CD4-positive, alpha-beta T cell treated with Interleukin-21 for 1 hour (primary cell): ENCODE measurements around the gene SNX8.
"Not testable (repeated sequence)": the region's sequence is repeated elsewhere in the genome, so short reads cannot be mapped to it uniquely, and the experiment has no call there.

Experiments used
- DNase-seq: peaks from one replicate; pipeline ENCODE4 v3.0.0-alpha.2; 2020

The SNX8 gene

DNA sequence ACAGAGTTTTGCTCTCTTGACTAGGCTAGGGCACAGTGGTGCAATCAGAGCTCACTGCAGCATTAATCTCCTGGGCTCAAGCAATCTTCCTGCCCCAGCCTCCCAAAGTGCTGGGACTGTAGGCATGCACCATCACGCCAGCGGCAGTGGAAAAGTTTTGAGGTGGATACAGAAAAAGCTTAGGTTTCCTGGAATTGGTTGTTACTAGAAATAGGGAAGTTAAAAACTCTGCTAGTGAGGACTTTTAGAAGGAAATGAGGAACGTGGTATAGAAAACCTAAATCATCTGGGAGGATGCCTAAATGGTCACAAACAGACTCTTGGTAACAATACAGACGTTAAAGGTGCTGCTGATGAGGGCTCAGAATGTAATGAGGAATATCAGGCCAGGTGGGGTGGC, 10.9 kb upstream of the SNX8 start:
- no peak for DNase-seq

DNA sequence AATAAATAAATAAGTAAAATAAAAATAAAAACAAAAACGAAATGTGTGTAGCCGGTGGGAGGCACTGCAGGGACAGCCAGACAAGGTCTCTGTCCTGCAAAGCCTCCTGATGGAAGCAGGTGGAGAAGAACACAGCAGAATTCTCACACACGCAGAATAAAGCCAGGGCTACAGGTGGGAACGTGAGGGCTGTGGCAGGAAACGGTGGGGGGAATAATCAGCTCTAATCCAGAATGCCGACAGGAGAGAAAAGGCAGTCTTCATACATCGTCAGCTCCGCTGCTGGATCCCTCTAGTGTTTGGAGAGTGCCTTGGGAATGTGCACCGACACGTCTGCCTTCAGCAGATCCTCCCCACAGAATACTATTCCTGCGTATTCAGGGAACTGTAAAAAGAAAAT, 6.8 kb upstream of the SNX8 start:
- no peak for DNase-seq

DNA sequence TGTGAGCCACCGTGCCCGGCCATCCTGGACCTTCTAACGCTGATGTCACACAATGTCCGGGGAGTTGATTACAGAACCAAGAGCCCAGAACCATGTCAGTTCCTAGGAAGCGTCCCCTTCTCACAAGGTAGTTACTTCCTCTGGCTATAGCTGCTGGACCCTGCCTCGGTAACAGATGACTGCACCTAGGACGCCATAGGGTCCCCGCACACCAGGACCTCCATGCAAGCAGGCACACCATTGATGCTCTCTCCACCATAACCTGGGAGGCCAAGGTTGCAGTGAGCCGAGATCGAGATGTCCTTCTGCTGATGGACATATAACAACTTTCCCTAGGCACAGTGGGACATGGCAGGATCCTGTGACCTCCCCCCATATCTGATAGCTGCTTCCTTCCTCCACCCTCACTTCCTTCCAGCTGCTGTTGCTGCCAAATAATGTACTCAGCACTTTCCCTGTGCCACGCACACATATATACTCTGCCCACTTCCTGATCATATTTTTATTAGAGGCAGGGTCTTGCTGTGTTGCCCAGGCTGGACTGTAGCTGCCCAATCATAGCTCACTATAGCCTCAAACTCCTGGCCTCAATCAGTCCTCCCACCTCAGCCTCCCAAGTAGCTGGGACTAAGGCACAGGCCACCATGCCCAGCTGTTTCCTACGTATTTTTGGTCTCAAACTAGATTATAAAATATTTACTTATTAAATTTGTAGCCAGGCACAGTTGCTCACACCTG, 3.5 kb upstream of the SNX8 start:
- no peak for DNase-seq

DNA sequence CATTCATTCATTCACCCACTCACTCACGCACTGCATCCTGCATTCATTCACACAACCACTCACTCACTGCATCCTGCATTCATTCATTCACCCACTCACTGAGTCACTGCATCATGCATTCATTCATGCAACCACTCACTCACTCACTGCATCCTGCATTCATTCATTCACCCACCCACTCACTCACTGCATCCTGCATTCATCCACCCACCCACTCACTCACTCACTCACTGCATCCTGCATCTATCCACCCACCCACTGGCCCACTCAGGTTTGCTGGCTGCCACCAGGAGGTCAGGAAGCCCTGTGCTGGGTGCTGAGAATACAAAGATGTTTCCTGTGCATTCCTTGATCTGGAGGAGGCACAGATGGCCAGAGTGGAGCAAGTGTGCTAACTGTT, 2.3 kb upstream of the SNX8 start:
- no peak for DNase-seq

DNA sequence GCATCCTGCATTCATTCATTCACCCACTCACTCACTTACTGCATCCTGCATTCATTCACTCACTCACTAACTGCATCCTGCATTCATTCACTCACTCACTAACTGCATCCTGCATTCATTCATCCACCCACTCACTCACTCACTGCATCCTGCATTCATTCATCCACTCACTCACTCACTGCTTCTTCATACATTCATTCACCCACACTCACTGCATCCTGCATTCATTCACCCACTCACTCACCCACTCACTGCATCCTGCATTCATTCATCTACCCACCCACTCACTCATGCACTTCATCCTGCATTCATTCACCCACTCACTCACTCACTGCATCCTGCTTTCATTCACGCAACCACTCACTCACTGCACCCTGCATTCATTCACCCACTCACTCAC, 1.5 kb upstream of the SNX8 start:
- DNase-seq = no peak

DNA sequence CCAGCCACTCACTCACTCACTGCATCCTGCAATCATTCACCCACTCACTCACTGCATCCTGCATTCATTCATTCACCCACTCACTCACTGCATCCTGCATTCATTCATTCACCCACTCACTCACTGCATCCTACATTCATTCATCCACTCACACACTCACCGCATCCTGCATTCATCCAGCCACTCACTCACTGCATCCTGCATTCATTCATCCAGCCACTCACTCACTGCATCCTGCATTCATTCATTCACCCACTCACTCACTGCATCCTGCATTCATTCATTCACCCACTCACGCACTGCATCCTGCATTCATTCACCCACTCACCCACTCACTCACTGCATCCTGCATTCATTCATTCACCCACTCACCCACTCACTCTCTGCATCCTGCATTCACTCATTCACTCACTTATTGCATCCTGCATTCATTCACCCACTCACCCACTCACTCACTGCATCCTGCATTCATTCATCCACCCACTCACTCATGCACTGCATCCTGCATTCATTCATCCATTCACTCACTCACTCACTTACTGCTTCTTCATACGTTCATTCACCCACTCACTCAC, 802 bp upstream of the SNX8 start:
- DNase-seq = not testable (repeated sequence)

DNA sequence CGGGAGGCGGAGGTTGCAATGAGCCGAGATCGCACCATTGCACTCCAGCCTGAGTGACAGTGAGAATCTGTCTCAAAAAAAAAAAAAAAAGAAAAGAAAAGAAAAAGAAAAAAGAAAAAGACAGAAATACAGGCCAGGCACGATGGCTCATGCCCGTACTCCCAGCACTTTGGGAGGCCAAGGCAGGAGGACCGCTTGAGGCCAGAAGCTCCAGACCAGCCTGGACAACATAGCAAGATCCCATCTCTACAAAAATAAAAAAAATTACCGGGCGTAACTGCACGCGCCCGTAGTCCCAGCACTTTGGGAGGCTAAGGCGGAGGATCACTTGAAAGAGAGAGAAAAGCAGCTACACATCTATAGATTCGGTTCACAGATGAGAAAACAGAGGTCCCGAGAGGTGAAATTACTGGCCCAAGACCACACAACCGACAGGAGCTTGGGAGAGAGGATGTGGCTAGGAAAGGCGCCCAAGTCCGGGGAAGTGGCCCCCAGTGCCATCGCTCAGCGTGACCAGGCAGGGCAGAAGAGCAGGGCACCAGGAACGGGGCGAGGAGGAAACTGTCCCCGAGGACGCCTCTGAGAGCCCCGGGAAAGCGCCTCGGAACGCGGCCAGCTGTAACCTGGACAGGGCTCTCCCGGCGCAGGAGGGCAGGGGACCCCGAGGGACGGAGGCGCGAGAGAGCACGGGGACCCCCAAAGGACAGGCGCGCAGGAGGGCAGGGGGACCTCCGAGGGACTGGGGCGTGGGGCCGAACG, 612 bp downstream of the SNX8 start:
- no peak for DNase-seq

DNA sequence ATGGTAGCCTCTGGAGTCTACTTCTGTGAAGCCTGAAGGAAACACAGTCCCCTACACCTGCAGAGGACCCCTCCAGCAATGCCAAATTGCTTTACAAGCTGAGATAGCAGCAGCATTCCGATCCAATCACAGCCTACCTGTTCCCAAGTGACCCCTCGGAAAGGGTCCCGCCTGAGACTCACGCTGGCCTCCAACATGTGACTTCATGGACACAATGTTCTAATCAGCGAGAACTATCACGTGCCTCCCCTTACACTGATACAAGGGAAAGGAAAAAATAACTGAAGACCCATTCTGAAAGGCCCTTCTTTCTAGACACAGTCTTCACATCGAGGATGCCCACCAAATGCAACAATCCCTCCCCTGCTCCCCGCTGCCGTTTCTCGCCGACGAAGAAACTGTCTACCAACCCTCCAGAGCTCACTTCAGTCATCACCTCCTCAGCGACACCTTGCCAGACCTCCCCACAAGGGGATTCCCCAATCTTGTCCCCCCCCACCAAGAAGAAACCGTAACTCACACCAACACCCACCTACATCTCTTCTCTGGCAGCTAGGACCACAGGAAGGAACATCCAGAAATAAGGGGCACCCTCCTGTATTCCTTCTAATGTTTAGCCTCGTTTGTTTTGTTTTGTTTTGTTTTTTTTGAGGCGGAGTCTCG, 1.8 kb downstream of the SNX8 start:
- DNase-seq = no peak

DNA sequence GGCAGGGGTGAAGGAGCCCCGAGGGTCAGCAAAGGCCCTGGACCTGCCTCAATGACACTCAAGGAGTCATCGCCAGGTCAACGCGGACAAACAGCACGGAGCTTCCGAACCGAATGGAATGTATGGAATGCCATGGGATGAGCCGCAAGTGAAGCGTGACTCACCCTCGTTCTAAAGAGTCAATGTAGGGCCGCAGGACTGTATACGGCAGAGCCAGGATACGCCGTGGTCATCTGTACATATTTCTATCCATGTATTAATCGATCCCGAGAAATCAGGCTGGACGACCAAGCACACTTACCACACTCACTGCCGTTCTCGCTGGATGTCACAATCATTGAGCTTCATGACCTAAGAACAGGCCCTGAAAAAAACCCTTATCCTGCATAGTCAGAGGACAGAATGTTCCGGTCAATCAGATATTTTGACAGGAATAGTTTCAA, 4.3 kb downstream of the SNX8 start:
- DNase-seq = no peak

DNA sequence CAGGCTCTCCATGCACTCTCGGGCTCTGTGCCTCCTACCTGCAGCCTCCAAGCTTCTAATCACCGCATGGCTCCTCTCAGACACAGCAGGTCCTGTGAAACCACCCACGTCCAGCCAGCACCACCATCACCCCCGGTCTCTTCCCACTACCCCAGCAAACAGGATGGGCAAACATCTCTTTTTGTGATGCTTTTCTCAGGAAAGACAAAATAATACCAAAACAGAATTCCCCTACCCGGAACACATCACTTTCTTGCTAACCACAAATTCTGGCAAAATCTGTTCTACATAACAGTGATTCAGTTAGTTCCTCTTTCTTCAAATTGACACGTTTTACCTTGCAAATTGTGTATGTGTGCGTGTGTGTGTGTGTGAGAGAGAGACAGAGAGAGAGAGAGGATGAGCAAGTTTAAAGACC, 6.5 kb downstream of the SNX8 start:
- DNase-seq = no peak

DNA sequence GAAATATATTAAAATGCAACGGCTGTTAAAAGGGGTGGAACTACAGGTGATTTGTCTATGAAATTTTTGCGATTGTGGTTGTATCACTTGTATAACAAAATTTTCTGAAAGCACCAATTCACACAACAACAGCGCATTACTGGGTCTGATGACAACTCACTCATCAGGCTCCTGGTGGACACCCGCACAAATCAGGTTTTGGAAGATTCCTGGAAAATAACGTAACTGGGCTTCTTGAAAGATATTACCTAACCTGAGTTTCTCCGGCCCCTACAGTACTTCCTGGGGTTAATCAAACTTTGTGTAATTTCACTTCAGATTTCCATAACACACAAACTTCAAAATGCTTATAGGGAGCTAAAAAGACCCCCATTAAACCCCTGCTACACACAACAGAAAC, 7.6 kb downstream of the SNX8 start:
- DNase-seq = no peak

DNA sequence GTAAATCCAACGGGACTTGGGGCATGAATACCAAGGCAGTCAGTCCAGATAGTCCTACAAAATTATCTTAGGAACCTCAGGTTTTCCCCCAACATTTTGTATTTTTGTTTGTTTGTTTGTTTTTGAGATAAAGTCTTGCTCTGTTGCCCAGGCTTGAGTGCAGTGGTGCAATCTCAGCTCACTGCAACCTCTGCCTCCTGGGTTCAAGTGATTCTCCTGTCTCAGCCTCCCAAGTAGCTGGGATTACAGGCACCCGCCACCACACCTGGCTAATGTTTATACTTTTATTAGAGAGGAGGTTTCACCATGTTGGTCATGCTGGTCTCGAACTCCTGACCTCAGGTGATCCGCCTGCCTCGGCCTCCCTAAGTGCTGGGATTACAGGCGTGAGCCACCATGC, 9.0 kb downstream of the SNX8 start:
- DNase-seq = not testable (repeated sequence)

DNA sequence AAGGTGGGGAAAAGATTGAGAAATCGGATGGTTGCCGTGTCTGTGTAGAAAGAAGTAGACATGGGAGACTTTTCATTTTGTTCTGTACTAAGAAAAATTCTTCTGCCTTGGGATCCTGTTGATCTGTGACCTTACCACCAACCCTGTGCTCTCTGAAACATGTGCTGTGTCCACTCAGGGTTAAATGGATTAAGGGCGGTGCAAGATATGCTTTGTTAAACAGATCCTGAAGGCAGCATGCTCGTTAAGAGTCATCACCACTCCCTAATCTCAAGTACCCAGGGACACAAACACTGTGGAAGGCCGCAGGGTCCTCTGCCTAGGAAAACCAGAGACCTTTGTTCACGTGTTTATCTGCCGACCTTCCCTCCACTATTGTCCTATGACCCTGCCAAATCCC, 10.7 kb downstream of the SNX8 start:
- DNase-seq = not testable (repeated sequence)

DNA sequence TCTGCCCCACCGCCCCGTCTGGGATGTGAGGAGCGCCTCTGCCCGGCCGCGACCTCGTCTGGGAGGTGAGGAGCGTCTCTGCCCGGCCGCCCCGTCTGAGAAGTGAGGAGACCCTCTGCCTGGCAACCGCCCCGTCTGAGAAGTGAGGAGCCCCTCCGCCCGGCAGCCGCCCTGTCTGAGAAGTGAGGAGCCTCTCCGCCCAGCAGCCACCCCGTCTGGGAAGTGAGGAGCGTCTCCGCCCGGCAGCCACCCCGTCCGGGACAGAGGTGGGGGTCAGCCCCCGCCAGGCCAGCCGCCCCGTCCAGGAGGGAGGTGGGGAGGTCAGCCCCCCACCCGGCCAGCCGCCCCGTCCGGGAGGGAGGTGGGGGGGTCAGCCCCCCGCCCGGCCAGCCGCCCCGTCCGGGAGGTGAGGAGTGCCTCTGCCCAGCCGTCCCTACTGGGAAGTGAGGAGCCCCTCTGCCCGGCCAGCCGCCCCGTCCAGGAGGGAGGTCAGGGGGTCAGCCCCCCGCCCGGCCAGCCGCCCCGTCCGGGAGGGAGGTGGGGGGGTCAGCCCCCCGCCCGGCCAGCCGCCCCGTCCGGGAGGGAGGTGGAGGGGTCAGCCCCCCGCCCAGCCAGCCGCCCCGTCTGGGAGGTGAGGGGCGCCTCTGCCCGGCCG, 11.4 kb downstream of the SNX8 start:
- not testable (repeated sequence) for DNase-seq

DNA sequence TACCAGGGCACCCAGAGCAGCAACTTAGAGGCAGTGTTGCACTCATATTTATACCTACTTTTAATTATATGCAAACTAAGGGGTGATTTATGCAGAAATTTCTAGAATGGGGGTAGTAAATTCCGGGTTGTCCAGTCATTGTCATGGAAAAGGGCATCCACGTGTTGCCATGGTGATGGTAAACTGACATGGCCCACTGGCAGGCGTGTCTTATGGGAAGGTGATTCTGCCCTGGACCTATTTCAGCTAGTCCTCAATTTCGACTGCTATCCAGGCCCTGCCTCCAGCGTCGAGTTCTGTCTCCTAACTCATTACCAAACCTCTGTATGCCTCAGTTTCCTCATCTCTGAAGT, 12.8 kb downstream of the SNX8 start:
- DNase-seq = no peak

DNA sequence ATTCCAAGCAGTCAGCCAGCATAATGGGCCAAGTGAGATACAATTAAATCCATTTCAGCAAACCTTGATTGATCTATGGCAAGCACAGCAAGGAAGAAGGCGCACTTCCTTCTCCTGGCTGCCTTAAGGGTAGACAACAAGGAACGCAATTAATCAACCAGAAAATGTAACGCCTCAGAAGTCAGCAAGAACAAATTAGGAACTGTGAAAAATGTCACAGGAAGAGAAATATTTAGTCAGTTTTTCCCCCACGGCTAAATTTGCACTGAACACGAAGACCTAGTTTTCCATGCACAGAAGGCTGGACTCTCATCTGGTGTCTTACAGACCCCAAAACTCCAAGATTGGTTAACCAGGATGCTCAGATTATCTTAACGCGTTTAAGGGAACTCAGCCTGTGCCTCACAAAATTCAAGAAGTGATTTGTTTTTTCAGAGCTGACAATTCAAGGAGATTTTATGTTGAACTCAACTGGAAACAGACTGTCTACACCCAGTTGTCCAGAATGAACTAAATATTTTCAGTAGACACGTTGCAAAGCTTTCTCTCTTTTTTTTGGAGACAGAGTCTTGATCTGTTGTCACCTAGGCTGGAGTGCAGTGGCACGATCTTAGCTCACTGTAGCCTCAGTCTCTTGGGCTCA, 14.2 kb downstream of the SNX8 start:
- no peak for DNase-seq

DNA sequence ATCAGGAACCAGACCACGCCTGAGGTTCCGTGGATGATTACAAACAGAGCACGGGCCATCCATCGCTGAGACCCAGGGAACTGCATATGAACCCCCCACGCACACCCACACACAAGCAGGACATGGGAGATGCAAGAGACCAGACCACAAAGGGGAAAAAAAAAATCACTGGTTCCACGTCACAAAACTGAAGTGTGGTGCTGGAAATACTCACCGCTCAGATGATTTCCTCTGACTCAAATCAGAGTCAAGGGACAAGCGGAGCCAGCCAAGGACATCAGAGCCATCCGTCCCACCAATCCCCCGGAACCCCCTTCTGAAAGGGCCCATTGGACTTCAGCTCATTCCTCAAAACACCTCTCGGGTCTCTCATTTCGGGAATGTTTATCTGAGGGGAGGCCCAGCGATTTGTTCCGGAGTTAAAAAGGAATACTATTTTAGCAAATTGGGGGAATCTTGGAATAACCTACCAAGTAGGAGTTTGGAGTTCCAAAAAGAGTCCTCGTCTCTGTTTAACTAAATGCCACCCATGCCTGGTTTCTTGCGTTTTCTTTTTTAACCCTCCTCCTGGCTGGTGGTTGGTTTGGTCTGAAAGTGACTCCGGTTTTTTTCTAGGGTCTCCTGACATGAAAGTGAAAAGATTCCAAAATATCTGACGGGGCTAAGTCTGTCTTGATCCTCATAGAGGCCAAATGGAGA, 15.0 kb downstream of the SNX8 start:
- DNase-seq = no peak

DNA sequence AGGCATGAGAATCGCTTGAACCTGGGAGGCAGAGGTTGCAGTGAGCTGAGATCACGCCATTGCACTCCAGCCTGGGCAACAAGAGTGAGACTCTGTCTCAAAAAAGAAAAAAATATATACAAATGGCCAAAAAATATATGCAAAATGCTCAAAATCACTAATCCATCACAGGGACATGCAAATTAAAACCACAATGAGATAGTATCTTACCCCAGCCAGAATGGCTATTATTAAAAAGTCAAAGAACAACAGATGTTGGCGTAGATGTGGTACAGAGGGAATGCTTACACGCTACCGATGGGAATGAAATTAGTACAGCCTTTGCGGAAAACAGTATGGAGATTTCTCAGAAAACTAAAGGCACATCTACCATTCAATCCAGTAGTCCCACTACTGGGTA, 17.4 kb downstream of the SNX8 start:
- no peak for DNase-seq

DNA sequence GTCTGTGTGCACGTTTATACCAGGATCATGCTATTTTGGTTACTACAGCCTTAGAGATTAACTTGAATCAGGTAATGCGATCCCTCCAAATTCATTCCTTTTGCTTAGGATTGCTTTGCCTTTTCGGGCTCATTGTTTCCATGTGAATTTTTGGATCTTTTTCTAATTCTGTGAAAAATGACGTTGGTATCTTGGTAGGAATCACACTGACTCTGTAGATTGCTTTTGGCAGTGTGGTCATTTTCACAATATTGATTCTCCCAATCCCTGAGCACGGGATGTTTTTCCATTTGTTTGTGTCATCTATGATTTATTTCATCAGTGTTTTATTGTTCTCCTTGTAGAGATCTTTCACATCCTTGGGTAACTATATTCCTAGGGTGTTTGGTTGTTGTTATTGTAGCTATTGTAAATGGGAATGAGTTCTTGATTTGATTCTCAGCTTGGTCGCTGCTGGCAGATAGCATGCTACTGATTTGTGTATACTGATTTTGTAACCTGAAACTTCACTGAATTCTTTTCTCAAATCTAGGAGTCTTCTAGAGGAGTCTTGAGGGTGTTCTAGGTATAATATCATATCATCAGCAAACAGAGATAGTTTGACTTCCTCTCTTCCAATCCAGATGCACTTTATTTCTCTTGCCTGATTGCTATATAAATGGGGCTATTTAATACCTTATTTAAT, 18.2 kb downstream of the SNX8 start:
- DNase-seq = no peak

DNA sequence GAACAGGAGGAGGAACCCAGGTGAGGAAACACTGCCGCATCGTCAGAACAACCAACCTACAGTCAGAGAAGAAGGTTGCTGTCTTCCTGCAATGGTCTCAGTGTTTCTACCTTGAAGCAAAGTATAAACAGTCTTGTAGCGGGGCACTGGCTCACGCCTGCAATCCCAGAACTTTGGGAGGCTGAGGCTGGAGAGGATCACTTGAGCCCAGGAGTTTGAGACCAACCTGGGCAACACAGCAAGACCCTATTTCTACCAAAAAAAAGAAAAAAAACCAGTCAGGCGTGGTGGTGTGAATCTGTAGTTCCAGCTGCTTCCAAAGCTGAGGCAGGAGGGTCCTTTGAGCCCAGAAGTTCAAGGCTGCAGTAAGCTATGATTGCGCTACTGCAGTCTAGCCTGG, 23.4 kb downstream of the SNX8 start:
- DNase-seq = no peak

DNA sequence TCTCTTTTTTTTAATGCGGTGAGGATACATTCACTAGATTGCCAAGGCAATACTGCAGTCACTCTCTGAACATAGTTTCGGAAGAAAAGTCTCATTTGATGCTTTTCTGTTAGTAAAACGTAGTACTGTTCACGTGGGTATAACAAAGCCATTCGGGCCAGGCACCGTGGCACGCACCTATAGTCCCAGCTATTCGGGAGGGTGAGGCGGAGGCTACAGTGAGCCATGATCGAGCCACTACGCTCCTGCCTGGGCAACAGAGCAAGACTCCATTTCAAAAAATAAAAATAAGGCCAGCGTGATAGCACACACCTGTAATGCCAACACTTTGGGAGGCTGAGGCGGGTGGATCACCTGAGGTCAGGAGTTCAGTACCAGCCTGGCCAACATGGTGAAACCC, 24.6 kb downstream of the SNX8 start:
- DNase-seq = no peak
